HepG2 (cell line): ENCODE results near the gene ZMYM1. TPM values are rescaled to one million over a fixed set of nuclear protein-coding genes. Genes with fewer than 3 reads are reported as not detected.

Experiments
- ATAC-seq: fragments of 200-7000 bp; cut with Tn5 transposase; 3 replicates; pipeline ENCODE4 v1.9.1; 2020; ENCODE audit warnings: mild to moderate bottlenecking, moderate library complexity
- BruUV-seq: library from RNA; stranded (reverse); fragments of 400-500 nt; replicated peaks from 2 replicates; lab custom pipeline; 2021; lab: Mats Ljungman, UMichigan
- CTCF ChIA-PET: fragments of 300-600 bp; formaldehyde crosslinking; extraction: SDS; loops from one replicate; lab custom pipeline; 2021; ENCODE audit warnings: low total read pairs, inconsistent platforms, low intra/inter-chr PET ratio; lab: Yijun Ruan, JAX
- POLR2A ChIA-PET: fragments of 350-600 bp; sonication (Branson Sonifier 250); formaldehyde crosslinking; loops from one replicate; lab custom pipeline; 2020; ENCODE audit warnings: antibody characterized with exemption, inconsistent platforms; lab: Yijun Ruan, JAX
- DNase-seq: peaks from one replicate; pipeline ENCODE4 v3.0.0-alpha.2; 2015; ENCODE audit warnings: low spot score
- FAIRE-seq: peaks from 3 replicates; lab custom pipeline; 2011; peaks lifted over from hg19 to GRCh38; lab: Jason Lieb, UNC
- H2AFZ ChIP-seq: one replicate; pipeline ENCODE4 v1.6.1; 2011; ENCODE audit warnings: low read length, inconsistent platforms
- H3K27ac ChIP-seq: fragments of 300-600 bp; 3 replicates; pipeline ENCODE4 v1.8.0; 2011; ENCODE audit warnings: mixed run types, mild to moderate bottlenecking, mixed read lengths, low read length, inconsistent platforms; ENCODE audit not compliant: insufficient read depth; ENCODE audit errors: extremely low read length
- H3K27me3 ChIP-seq, 2 experiments: fragments of 200-600 bp in 1 of 2; 2 replicates in 1 of 2; 3 replicates in 1 of 2; pipeline versions ENCODE4 v1.6.0 to v1.8.0; 2011; ENCODE audit warnings: low read length in 2 of 2, mild to moderate bottlenecking in 2 of 2, moderate library complexity in 2 of 2, inconsistent platforms in 1 of 2; ENCODE audit not compliant: insufficient read depth in 2 of 2, control insufficient read depth in 1 of 2
- H3K36me3 ChIP-seq, 2 experiments: fragments of 200-600 bp in 1 of 2; replicated peaks in 1 of 2; 2 replicates in 1 of 2; 3 replicates in 1 of 2; pipeline versions ENCODE4 v1.5.1 to v1.8.0; 2011; ENCODE audit warnings: low read length in 2 of 2, inconsistent platforms in 1 of 2; ENCODE audit not compliant: insufficient read depth in 2 of 2, control insufficient read depth in 1 of 2
- H3K4me1 ChIP-seq: 2 replicates; pipeline ENCODE4 v1.5.1; 2012; ENCODE audit warnings: low read length, inconsistent platforms; ENCODE audit not compliant: insufficient read depth
- H3K4me2 ChIP-seq: 2 replicates; pipeline ENCODE4 v1.6.0; 2011; ENCODE audit warnings: low read depth, low read length, inconsistent platforms
- H3K4me3 ChIP-seq, 3 experiments: fragments of 200-600 bp in 1 of 3; sonication (generic), shearing (Covaris generic) in 1 of 3; replicated peaks in 1 of 3; 2 replicates each; pipeline ENCODE4 v1.5.1; 2011 to 2016; ENCODE audit warnings: low read length in 3 of 3, inconsistent platforms in 2 of 3, low read depth in 2 of 3, mild to moderate bottlenecking in 2 of 3, control low read depth in 1 of 3, mixed read lengths in 1 of 3; ENCODE audit not compliant: insufficient read depth in 1 of 3
- H3K79me2 ChIP-seq: one replicate; pipeline ENCODE4 v1.6.1; 2011; ENCODE audit warnings: low read length, inconsistent platforms; ENCODE audit not compliant: insufficient read depth
- H3K9ac ChIP-seq: 2 replicates; pipeline ENCODE4 v1.6.0; 2011; ENCODE audit warnings: mild to moderate bottlenecking, low read depth, low read length, inconsistent platforms; ENCODE audit not compliant: insufficient read depth
- H3K9me3 ChIP-seq: 2 replicates; pipeline ENCODE4 v1.5.1; 2012; ENCODE audit warnings: mild to moderate bottlenecking, low read length
- H4K20me1 ChIP-seq: 2 replicates; pipeline ENCODE4 v1.6.0; 2011; ENCODE audit warnings: inconsistent platforms, mild to moderate bottlenecking, low read length, moderate library complexity; ENCODE audit not compliant: insufficient read depth
- ATRX ChIP-seq: sonication (generic); formaldehyde crosslinking; IDR thresholded peaks from 2 replicates; pipeline ENCODE4 v1.4.0; 2020; ENCODE audit warnings: missing genetic modification reagents, borderline replicate concordance
- CBFB ChIP-seq: sonication (generic); formaldehyde crosslinking; IDR thresholded peaks from 2 replicates; pipeline ENCODE4 v1.4.0; 2020; ENCODE audit warnings: missing genetic modification reagents
- HNRNPL ChIP-seq: fragments of 200-400 bp; formaldehyde crosslinking; IDR thresholded peaks from 2 replicates; pipeline ENCODE4 v1.6.1; 2017; ENCODE audit warnings: mild to moderate bottlenecking, low read depth, low read length
- KLF6 ChIP-seq: IDR thresholded peaks from 2 replicates; pipeline ENCODE4 v1.8.0; 2016; ENCODE audit warnings: missing biosample characterization, missing genetic modification reagents
- KLF9 ChIP-seq: IDR thresholded peaks from 2 replicates; pipeline ENCODE4 v1.6.1; 2016; ENCODE audit warnings: low read depth
- TARDBP ChIP-seq: sonication (generic); formaldehyde crosslinking; IDR thresholded peaks from 2 replicates; pipeline ENCODE4 v1.8.0; 2022; ENCODE audit warnings: mild to moderate bottlenecking, missing genetic modification reagents
- ZMAT3 ChIP-seq: sonication (generic); formaldehyde crosslinking; conservative IDR thresholded peaks from 2 replicates; pipeline ENCODE4 v1.7.0; 2021; ENCODE audit warnings: missing genetic modification reagents
- ZNF3 ChIP-seq: IDR thresholded peaks from 2 replicates; pipeline ENCODE4 v1.7.0; 2017; ENCODE audit warnings: inconsistent platforms
- ZNF556 ChIP-seq: sonication (generic); formaldehyde crosslinking; IDR thresholded peaks from 2 replicates; pipeline ENCODE4 v1.4.0; 2020; ENCODE audit warnings: mild to moderate bottlenecking, missing genetic modification reagents, borderline replicate concordance
- in situ Hi-C: cut with HindIII; loops from 2 replicates; pipeline ENCODE4 v1.10.0; 2017; ENCODE audit warnings: low pct_unique_long_range_greater_than_20kb; ENCODE audit not compliant: extremely low pct_ligation_motif_present
- intact Hi-C: fragments of 100-400 bp; cut with micrococcal nuclease; formaldehyde crosslinking; loops from one replicate; pipeline ENCODE4 v1.10.0; 2022; ENCODE audit not compliant: unreplicated experiment
- polyA plus RNA-seq, 8 experiments: library from polyadenylated mRNA; depleted of rRNA in 3 of 8; stranded (reverse) in 7 of 8; unstranded in 1 of 8; fragments of >200 nt; fragmentation: Illumina TruSeq in 4 of 8; extraction: Trizol in 4 of 8; gene quantifications; 2 replicates each; pipeline versions ENCODE4 v1.2.1 to v1.2.3, GENCODE V29; 2011 to 2016; ENCODE audit warnings: low read depth in 4 of 8, missing spikeins in 1 of 8, mixed read lengths in 1 of 8; ENCODE audit not compliant: insufficient read depth in 1 of 8
- total RNA-seq, 5 experiments: library from RNA; depleted of rRNA; stranded (reverse); fragments of >200 nt; fragmentation: Illumina TruSeq; extraction: Trizol; gene quantifications; 2 replicates each; pipeline ENCODE4 v1.2.3, GENCODE V29; 2016; ENCODE audit warnings: low read depth in 1 of 5
- TF ChIP-seq, protein P1 (sequence below): sonication (generic); formaldehyde crosslinking; IDR thresholded peaks from 2 replicates; pipeline ENCODE4 v1.4.0; 2020; ENCODE audit warnings: missing genetic modification reagents
- TF ChIP-seq, protein P2 (sequence below): IDR thresholded peaks from 2 replicates; pipeline ENCODE4 v1.6.1; 2016; ENCODE audit warnings: low read depth, missing genetic modification reagents, missing compliant biosample characterization

Gene ZMYM1
- total and polyA plus RNA-seq, 2 of the 13 experiments (the other 11 are each of a cell fraction or from before 2014, with no cell fraction given): 10.0 to 16.2 TPM

DNA sequence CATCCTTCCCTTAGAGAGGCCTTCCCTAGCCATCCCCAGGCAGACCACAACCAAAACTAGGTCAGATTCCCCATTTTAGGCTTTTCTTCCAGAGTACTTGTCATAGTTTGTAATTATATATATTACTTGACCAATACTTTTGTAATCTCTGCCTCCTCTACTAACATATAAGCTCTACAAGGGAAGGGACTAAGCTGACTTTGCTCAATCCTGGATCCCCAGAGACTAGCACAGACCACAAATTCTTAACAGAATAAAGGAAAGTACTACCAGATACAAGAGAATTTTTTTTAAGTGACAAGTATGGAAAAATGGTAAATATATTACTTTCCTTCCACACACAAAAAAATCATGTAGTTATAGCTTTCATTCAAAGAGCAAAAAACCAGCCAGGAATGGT lies 49.4 kb upstream of the ZMYM1 start:
- no peaks in the 10 kb centered on the region; a peak in 1 of 5 replicates for H3K27me3 ChIP-seq
- no peak for ATAC-seq
- no peak for TF ChIP-seq KLF6 (CRISPR knock-in tag)
- TF ChIP-seq ZNF556 (CRISPR knock-in tag): no peak
- TF ChIP-seq, protein P1, sequence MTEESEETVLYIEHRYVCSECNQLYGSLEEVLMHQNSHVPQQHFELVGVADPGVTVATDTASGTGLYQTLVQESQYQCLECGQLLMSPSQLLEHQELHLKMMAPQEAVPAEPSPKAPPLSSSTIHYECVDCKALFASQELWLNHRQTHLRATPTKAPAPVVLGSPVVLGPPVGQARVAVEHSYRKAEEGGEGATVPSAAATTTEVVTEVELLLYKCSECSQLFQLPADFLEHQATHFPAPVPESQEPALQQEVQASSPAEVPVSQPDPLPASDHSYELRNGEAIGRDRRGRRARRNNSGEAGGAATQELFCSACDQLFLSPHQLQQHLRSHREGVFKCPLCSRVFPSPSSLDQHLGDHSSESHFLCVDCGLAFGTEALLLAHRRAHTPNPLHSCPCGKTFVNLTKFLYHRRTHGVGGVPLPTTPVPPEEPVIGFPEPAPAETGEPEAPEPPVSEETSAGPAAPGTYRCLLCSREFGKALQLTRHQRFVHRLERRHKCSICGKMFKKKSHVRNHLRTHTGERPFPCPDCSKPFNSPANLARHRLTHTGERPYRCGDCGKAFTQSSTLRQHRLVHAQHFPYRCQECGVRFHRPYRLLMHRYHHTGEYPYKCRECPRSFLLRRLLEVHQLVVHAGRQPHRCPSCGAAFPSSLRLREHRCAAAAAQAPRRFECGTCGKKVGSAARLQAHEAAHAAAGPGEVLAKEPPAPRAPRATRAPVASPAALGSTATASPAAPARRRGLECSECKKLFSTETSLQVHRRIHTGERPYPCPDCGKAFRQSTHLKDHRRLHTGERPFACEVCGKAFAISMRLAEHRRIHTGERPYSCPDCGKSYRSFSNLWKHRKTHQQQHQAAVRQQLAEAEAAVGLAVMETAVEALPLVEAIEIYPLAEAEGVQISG (CRISPR knock-in tag): no peak
- TF ChIP-seq HNRNPL: no peak
- TF ChIP-seq TARDBP (CRISPR knock-in tag): no peak
- no peak for TF ChIP-seq ZMAT3 (CRISPR knock-in tag)
- TF ChIP-seq KLF9 (CRISPR knock-in tag): no peak
- no peak for TF ChIP-seq ZNF3
- TF ChIP-seq ATRX (CRISPR knock-in tag): no peak
- no peak for TF ChIP-seq CBFB (CRISPR knock-in tag)
- TF ChIP-seq, protein P2, sequence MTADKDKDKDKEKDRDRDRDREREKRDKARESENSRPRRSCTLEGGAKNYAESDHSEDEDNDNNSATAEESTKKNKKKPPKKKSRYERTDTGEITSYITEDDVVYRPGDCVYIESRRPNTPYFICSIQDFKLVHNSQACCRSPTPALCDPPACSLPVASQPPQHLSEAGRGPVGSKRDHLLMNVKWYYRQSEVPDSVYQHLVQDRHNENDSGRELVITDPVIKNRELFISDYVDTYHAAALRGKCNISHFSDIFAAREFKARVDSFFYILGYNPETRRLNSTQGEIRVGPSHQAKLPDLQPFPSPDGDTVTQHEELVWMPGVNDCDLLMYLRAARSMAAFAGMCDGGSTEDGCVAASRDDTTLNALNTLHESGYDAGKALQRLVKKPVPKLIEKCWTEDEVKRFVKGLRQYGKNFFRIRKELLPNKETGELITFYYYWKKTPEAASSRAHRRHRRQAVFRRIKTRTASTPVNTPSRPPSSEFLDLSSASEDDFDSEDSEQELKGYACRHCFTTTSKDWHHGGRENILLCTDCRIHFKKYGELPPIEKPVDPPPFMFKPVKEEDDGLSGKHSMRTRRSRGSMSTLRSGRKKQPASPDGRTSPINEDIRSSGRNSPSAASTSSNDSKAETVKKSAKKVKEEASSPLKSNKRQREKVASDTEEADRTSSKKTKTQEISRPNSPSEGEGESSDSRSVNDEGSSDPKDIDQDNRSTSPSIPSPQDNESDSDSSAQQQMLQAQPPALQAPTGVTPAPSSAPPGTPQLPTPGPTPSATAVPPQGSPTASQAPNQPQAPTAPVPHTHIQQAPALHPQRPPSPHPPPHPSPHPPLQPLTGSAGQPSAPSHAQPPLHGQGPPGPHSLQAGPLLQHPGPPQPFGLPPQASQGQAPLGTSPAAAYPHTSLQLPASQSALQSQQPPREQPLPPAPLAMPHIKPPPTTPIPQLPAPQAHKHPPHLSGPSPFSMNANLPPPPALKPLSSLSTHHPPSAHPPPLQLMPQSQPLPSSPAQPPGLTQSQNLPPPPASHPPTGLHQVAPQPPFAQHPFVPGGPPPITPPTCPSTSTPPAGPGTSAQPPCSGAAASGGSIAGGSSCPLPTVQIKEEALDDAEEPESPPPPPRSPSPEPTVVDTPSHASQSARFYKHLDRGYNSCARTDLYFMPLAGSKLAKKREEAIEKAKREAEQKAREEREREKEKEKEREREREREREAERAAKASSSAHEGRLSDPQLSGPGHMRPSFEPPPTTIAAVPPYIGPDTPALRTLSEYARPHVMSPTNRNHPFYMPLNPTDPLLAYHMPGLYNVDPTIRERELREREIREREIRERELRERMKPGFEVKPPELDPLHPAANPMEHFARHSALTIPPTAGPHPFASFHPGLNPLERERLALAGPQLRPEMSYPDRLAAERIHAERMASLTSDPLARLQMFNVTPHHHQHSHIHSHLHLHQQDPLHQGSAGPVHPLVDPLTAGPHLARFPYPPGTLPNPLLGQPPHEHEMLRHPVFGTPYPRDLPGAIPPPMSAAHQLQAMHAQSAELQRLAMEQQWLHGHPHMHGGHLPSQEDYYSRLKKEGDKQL: no peak
- TF ChIP-seq, all 625 proteins: peak for 0
- peaks cover 0 to 9% of the 10 kb centered on the region in 2 experiments; a peak in 2 of 5 replicates for H3K36me3 ChIP-seq
- peaks cover 11% of the 10 kb centered on the region for H3K9me3 ChIP-seq
- DNase-seq (no peak), FAIRE-seq (no peak)
- H3K4me1 ChIP-seq: peaks cover 12% of the 10 kb centered on the region
- peaks cover 12% of the 10 kb centered on the region for H3K79me2 ChIP-seq
- CTCF ChIA-PET: no interaction called here
- intact Hi-C loops: loop anchor here (5.0 kb wide), 2 partner anchors 42 to 163 kb away; partner anchors contain the start of genes SFPQ and TMEM35B
- no peaks in the 10 kb centered on the region for H4K20me1 ChIP-seq
- H3K4me2 ChIP-seq: peak overlapping the region; percentile 75
- POLR2A ChIA-PET: interaction anchor here (1.0 to 3.5 kb wide), 3 partner anchors 45 to 59 kb away, joined by 3 to 15 read pairs (median 3); partner anchors contain the start of genes TMEM35B and ZMYM1
- no peak overlapping the region for H3K9ac ChIP-seq
- H2AFZ ChIP-seq: no peak overlapping the region
- peak overlapping the region in 1 of 3 experiments; percentile 38; a peak in 1 of 6 replicates for H3K4me3 ChIP-seq
- in situ Hi-C loops: no loop called here
- BruUV-seq: no TSS peak
- H3K27ac ChIP-seq: no peak overlapping the region
